HG03575 (cell line): Measurements from ENCODE around the gene THEM4.

ENCODE experiments used
- ATAC-seq: cut with Tn5 transposase; IDR thresholded peaks from one replicate; pipeline ENCODE4 v1.9.1; 2021; ENCODE audit not compliant: unreplicated experiment, insufficient number of reproducible peaks, low FRiP score; ENCODE audit errors: extremely low read depth

Gene THEM4

GRCh38 chr1:151909167-151910149 is at the start of gene THEM4:
TSS of gene THEM4 (minus strand) at chr1:151909511. CDS start at chr1:151909458, 53 bp downstream.
- ATAC-seq: peak; percentile 73

DNA sequence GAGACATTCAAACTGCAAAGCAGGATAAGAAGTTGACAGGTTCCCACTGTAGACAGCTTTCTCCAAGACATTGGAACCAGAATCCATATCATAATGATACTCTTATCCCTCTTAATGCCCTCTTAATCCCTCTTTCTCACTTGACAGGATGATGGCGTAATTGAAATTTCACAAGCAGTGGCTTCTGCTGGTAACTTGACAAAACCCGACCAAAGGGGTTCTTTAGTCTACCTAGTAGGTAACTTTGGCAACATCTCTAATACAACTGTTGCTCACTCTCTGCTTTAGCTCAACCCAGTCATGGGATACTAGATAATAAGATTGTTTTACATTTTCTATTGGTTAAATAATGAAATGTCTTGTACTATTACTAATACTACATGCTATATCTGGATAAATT is 49.6 kb upstream of the THEM4 start:
- no peak for ATAC-seq

GRCh38 chr1:151956957-151957497 is 47.7 kb upstream of the THEM4 start:
- no peak for ATAC-seq

GRCh38 chr1:151953409-151954094 is 44.2 kb upstream of the THEM4 start:
- no peak for ATAC-seq

DNA sequence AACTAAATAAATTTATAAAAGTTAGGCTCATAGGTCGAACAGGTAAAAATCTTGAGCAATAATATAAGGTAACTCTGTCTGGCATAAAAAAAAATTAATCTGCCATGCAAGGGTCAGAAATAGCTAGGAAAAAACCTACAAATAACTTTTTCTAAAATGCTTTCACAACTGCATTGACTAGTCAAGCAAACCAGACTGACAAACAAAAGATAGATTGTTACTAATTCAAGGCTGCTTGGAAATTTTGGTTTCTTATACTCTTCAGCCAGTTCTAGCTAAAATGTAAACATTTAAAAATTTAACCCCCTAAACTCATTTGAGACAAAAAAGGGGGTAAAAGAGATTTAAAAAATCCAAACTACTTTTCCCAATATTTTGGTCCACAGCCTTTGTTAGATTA is 43.5 kb upstream of the THEM4 start:
- ATAC-seq: no peak

DNA sequence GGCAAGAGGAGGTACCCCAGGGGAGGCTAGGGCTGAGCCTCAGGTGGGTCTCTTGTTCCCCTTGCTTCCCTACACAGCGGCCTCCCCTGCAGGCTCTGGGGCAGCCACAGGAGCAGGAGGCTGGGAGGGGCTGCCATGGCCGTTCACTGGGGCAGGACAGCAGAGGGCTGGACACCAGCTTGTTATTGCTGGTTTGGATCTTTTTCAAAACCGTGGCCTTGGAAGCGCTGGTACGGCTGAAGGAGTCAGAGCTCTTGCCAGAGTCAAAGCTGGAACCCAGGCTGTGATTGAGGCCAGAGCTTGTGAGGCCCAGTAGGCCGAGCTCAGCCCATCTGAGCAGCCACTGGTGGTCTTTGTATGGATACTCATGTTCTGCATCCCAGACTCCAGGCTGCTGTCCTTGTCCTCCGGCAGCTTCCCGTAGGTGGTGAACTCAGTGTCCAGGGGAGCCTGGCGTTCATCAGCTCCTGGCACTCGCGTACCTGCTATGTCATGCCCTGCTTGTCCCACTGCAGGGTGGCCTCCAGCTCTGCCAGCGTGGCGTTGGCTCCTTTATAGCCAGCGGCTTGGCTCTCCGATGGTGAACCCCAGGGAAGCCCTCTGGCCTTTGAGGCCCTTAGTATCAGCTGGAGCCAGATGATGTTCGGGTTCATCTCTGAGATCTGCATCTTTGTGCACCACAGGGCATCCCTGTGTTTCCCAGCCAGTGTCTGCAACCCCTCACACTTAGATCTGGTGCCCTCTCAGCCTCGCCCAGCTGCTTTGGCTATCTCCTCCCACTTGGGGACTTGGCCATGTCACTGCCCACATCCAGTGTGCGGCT is 40.3 kb upstream of the THEM4 start:
- ATAC-seq: no peak

DNA sequence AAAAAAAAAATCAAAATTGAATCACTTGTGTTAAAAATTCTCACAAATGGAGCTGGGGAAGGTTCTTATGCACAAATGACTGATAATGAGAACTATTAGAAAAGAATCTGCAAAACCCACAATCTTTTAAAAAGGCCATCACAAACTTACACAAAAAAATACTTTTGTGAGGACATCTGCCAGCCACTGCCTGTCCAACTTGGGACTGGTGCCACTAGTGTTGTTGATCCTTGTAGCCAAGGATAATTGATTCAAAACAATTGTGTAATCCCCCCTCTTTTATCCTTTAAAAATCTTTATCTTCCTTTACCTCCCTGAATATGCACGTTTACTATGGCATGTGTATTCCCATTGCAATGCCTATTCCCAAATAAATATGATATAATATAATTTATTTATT is 39.2 kb upstream of the THEM4 start:
- ATAC-seq: no peak

DNA sequence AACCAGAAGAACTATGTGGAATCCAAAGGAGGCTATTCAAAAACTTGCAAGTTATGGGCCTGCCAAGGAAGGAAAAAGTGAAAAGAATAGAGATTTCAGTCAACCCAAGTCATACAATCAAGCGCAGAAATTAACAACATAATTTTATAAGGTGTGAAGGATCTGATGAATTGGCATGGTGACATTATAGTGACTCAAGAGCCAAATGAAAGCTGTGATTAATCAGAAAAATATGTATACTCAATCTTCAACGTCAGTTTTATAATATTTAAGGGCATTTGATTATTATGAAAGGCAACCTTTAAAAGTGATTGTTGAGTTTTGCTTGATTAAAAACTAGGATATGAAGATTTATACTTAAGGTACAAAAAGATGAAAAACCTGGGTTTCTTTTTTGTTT is 37.8 kb upstream of the THEM4 start:
- no peak for ATAC-seq

GRCh38 chr1:151945725-151946722 is 36.7 kb upstream of the THEM4 start:
- no peak for ATAC-seq

DNA sequence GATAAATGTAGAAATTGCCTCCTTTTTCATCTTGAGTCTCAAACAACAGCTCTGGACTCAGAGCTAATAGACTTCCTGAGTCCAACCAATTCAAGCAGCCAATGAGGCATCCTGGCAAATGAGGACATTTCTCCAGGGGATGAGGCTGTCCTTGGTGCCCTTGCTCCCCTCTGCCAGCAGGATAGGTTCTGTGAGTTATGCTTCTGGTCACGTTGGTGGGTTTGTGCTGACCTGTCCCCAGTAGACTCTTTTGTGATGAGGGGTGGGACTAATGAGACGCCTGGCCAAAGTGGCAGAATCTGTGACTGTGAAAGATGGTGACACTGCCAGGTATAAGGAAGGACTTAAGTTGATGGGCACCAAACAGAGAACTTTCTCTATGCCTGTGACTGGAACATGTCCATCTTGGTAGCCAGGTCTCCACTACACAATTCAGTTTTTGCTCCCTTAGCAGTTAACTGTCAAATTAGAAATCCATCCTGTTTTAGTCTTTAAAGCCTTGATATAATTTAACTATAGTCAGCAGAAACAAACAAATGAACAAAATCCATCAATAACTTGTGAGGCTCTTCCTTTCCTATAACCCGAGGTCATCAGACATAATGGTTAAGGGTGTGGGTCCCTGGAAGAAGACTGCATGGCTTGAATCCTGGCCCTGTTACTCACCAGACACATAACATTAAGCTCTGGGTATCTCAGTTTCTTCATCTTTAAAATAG is 35.7 kb upstream of the THEM4 start:
- ATAC-seq: no peak

- ATAC-seq: no peak
Observed at GRCh38 chr1:151944126-151944856, 35.0 kb upstream of the THEM4 start.

- ATAC-seq: no peak
Observed at GRCh38 chr1:151943591-151943990, 34.3 kb upstream of the THEM4 start.

DNA sequence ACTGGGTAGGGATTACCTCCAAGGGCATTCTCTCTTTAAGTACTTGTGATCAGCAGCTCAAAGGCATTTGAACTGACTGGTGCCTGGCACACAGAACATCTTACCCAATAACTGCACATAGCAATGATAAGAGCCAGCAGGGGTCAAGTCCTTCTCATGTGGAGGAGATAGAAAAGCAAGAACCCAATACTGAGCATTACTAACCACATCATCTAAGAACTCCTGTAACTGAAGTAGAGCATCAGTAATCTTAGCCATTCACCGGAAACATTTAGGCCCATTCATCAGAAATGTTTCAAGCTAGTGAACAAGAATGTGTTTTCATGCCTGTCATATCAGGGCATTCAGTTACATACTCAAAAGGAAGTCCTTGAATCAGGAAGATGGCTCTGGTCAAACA is 33.6 kb upstream of the THEM4 start:
- ATAC-seq: no peak

- no peak for ATAC-seq
Observed at GRCh38 chr1:151940541-151940940, 31.2 kb upstream of the THEM4 start.

DNA sequence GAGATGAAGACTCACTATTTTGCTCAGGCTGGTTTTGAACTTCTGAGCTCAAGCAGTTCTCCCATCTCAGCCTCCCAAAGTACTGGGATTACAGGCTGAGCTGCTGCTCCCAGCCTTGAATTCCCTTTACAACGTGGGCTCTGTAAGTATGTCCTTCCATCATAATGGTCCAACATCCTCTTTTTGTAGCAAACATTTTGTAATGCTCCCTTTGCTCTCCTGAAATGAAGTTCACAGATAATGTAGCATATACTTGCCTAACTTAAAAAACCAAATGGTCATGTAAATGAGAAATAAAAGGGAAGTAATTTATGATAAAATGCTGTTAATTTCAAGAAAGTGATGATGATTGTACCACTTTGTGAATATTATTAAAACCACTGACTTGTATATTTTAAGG is 30.5 kb upstream of the THEM4 start:
- ATAC-seq: no peak

- ATAC-seq: no peak
Observed at GRCh38 chr1:151939141-151939540, 29.8 kb upstream of the THEM4 start.

- no peak for ATAC-seq
Observed at GRCh38 chr1:151936653-151937052, 27.3 kb upstream of the THEM4 start.
